AG09309 (cell line): ENCODE results near the gene TSPAN18.

Experiments
- DNase-seq: peaks from one replicate; pipeline ENCODE4 v3.0.0-alpha.2; 2010; ENCODE audit warnings: low read depth
- H3K4me3 ChIP-seq: 2 replicates; pipeline ENCODE4 v1.5.1; 2011; ENCODE audit warnings: mild to moderate bottlenecking, low read depth, low read length, moderate library complexity; ENCODE audit not compliant: control insufficient read depth
- TF ChIP-seq, protein P1 (sequence below): IDR thresholded peaks from 2 replicates; pipeline ENCODE4 v1.5.1; 2011; ENCODE audit warnings: mild to moderate bottlenecking, low read depth, low read length, inconsistent platforms; ENCODE audit not compliant: insufficient read depth, control insufficient read depth; ENCODE audit errors: missing control alignments

Gene TSPAN18

GRCh38 chr11:44947114-44947513, 220.4 kb downstream of the TSPAN18 start:
- TF ChIP-seq, protein P1, sequence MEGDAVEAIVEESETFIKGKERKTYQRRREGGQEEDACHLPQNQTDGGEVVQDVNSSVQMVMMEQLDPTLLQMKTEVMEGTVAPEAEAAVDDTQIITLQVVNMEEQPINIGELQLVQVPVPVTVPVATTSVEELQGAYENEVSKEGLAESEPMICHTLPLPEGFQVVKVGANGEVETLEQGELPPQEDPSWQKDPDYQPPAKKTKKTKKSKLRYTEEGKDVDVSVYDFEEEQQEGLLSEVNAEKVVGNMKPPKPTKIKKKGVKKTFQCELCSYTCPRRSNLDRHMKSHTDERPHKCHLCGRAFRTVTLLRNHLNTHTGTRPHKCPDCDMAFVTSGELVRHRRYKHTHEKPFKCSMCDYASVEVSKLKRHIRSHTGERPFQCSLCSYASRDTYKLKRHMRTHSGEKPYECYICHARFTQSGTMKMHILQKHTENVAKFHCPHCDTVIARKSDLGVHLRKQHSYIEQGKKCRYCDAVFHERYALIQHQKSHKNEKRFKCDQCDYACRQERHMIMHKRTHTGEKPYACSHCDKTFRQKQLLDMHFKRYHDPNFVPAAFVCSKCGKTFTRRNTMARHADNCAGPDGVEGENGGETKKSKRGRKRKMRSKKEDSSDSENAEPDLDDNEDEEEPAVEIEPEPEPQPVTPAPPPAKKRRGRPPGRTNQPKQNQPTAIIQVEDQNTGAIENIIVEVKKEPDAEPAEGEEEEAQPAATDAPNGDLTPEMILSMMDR = no peak
- DNase-seq = no peak
- H3K4me3 ChIP-seq = no peak overlapping the region

- TF ChIP-seq, protein P1 = no peak
These were observed 221.4 kb downstream of the TSPAN18 start for GRCh38 chr11:44948155-44948554.

GRCh38 chr11:44949160-44950030, 222.6 kb downstream of the TSPAN18 start:
- peak overlapping the region; percentile 61 for H3K4me3 ChIP-seq
- DNase-seq = no peak
- TF ChIP-seq, protein P1 = peak; percentile 54

More at GRCh38 chr11:44948155-44948554, 221.4 kb downstream of the TSPAN18 start:
- no peak overlapping the region for H3K4me3 ChIP-seq
- no peak for DNase-seq

DNA sequence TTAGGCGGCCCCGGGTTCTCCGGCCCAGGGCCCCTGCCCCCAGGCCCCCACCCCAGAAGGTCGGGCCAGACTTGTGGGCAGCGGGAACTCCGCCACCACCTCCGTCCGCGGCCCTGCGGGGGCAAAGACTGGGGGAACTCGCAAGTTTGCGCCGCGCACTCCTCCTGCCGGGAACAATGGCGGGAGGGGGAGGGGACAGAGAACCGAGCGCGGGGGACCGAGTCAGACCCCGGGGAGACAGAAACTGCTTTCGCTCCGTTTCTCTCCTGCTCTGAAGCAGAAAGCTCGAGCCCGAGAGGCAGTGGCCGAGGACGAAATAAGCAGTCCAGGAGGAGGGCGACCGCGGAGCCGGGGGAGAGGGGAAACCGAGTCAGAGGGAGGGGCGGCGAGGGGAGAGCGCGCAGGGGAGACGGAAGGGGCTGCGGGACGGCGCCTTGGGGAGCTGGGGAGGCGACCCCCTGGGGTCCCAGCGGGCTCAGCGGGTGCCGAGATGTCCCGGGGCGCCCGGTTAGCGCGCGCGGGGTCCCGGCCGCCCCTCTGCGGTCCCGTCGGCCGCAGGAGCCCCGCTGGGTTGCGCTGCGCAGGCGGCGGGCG, 223.4 kb downstream of the TSPAN18 start:
- no peak for DNase-seq
- TF ChIP-seq, protein P1 = no peak
- peak overlapping the region; percentile 61 for H3K4me3 ChIP-seq

- TF ChIP-seq, protein P1 = peak; percentile 37
- no peak for DNase-seq
- H3K4me3 ChIP-seq = peak within 1 kb of the TSS; percentile 61
These were observed 224.1 kb downstream of the TSPAN18 start, which contains the start of gene TP53I11 for GRCh38 chr11:44950625-44951476. TP53I11 (minus strand) TSS chr11:44950883; CDS start chr11:44938335, 12,548 bp downstream.

- no peak for DNase-seq
- TF ChIP-seq, protein P1 = no peak
- no peak overlapping the region for H3K4me3 ChIP-seq
These were observed 225.3 kb downstream of the TSPAN18 start for GRCh38 chr11:44952082-44952481.
